ENCODE measurements around the gene KRTAP10-5. TPM values are rescaled to one million over a fixed set of nuclear protein-coding genes. Genes with fewer than 3 reads are reported as not detected.
A peak's percentile ranks its signal among the peaks of the same experiment; 100 is the strongest.
"Not testable (repeated sequence)": the region's sequence is repeated elsewhere in the genome, so short reads cannot be mapped to it uniquely, and the experiment has no call there.

KRTAP10-5 gene
- total and polyA plus RNA-seq, 12 donors = not detected

DNA sequence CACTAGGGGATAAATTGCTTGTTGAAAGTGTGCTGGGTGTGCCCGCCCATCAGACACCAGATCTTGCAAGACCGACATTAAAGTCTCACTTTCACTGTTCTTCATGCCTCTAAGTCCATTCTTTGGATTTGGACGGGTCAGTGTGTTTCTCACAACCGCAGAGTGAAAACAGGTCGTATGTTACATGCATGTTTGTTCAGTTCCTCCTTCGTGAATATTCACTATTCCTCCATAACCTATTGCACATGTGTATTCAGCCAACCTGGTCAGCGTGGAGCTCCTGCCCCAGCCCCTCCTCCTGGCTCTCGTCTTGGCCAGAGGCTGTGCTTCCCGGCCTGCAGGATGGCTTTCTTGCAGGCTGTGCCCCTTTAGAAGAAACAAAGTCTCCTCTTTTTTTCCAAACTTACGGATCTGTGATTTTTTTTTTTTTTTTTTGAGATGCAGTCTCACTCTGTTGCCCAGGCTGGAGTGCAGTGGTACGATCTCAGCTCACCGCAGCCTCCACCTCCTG is 14.1 kb upstream of the KRTAP10-5 start:
- intact Hi-C loops (cut with DNase I) = no loop called here
- Histone ChIP-seq H3K9me3 (replicated peaks in 1 of 3) (no peaks in the 10 kb centered on the region), H3K36me3 (replicated peaks in 1 of 2) (no peaks in the 10 kb centered on the region), H3K27me3 (no peaks in the 10 kb centered on the region), H3K4me3 (no peak overlapping the region), H3K27ac (no peak overlapping the region), H3K4me1 (replicated peaks in 1 of 2) (no peaks in the 10 kb centered on the region)
- WGBS, 4 donors = 74 to 82% (median 76%) methylated on average over 12 of the region's 12 CpGs
- TF ChIP-seq POLR2A (IDR thresholded peaks at IDR 0.05) = no peak
- TF ChIP-seq, protein P1, sequence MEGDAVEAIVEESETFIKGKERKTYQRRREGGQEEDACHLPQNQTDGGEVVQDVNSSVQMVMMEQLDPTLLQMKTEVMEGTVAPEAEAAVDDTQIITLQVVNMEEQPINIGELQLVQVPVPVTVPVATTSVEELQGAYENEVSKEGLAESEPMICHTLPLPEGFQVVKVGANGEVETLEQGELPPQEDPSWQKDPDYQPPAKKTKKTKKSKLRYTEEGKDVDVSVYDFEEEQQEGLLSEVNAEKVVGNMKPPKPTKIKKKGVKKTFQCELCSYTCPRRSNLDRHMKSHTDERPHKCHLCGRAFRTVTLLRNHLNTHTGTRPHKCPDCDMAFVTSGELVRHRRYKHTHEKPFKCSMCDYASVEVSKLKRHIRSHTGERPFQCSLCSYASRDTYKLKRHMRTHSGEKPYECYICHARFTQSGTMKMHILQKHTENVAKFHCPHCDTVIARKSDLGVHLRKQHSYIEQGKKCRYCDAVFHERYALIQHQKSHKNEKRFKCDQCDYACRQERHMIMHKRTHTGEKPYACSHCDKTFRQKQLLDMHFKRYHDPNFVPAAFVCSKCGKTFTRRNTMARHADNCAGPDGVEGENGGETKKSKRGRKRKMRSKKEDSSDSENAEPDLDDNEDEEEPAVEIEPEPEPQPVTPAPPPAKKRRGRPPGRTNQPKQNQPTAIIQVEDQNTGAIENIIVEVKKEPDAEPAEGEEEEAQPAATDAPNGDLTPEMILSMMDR (IDR thresholded peaks at IDR 0.05) = no peak
- no peak for DNase-seq

DNA sequence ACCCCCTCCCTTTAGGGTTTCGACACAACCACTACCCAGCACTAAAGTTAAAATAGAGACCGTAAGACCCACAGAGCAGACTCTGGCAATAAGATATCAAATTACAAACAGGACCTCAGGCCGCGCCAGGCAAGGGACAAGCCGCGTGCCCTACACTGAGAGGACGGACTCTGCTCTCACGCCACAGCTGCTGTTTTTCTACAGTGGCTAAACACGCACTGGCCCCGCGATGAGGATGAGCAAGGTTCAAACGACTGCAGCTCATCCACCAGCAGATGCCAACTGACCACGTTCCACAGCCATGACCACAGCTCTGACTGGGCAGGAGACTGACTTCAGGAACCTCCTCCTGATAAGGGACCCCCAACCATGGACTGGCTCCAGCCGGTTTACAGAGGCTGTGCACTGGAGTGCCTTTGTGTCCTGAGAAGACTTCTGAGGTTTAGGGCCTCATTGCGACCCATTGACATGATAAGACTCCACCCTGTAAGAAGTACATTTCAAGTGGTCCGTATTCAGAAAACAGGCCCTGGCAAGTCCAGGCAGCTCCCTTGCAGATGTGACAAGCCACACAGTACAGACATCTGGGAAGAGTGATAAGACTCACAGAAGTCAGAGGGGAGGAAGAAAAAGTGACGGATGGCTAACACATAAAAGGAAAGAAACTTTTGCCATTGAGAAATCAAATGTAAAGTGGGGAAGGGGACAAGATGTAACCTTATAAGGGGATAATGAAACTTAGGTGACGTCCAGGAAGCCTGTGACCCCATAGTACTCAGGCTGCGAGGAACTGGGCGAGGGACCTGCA is 13.4 kb upstream of the KRTAP10-5 start:
- TF ChIP-seq, protein P1 (IDR thresholded peaks at IDR 0.05) = no peak
- no peak for TF ChIP-seq POLR2A (IDR thresholded peaks at IDR 0.05)

DNA sequence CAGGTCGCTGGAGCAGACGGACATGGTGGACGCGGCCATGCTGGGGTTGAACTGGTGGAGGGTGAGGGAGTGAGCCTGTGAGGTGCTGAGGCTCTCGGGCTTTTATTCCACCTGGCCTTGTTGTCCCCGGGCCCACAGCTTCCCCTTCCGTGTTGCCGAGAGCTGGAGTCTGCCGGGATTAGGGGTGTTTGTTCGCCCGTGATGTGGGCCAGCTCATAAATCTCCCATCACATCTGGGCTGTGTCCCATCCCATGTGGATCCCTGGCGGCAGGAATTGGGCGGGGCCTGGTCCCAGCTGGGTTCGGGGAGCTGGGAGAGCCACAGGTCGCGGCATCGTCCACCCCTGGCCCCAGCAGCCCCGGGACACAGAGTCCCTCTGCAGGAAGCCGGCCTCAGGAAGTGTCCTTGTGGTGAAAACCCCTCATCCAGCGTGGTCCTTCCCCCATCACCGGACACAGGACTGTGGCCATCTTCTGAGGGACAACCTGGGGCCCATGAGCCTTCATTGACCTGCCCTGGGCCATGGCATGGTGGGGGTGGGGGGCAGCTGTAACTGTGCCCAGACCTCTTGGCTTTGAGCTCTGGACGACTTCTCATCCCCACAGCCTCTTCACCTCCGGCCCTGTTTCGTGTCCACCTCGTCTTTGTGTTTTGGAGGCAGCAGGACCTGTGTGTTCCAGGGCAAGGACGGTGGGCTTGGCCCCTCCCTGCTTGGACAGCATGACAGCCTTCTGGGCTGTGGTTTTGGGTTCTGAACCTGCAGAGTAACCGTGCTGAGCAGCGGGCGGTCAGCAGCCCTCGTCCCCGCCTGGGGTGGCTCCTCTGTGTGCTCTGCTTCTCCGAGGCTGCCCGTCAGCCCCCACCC is 12.3 kb upstream of the KRTAP10-5 start, which contains the start of gene KRTAP10-6:
Gene KRTAP10-6, minus strand, starts transcription at position 60 of the 866 bp plus-strand sequence. Its CDS starts 21 bp downstream, at position 39.
- H3K27ac ChIP-seq = no peak within 1 kb of the TSS
- 54 to 63% (median 58%) methylated on average over 21 to 33 of the region's 33 CpGs for WGBS, 4 donors

More for the DNA sequence above, 13.4 kb upstream of the KRTAP10-5 start:
- H3K4me1 ChIP-seq (replicated peaks in 1 of 2) = no peaks in the 10 kb centered on the region
- DNase-seq = peak in 1 of 7 donors; percentile 35
- no peaks in the 10 kb centered on the region for H3K9me3 ChIP-seq (replicated peaks in 1 of 3)
- H3K27ac ChIP-seq = no peak overlapping the region
- intact Hi-C loops (cut with DNase I) = no loop called here
- peaks cover 5% of the 10 kb centered on the region for H3K27me3 ChIP-seq
- H3K36me3 ChIP-seq (replicated peaks in 1 of 2) = no peaks in the 10 kb centered on the region
- H3K4me3 ChIP-seq = no peak overlapping the region
- 51 to 72% (median 57%) methylated on average over 10 to 20 of the region's 20 CpGs for WGBS, 4 donors

DNA sequence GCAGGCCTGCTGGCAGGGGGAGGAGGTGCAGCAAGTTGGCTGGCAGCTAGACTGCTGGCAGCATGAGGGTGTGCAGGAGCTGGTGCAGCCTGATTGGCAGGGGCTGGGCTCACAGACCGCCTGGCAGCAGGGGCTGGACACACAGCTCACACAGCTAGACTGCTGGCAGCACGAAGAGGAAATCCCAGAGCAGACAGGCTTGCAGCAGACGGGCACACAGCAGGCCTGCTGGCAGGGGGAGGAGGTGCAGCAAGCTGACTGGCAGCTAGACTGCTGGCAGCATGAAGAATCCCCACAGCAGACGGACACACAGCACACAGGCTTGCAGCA is 11.4 kb upstream of the KRTAP10-5 start:
- DNase-seq; H3K27ac ChIP-seq; H3K36me3 ChIP-seq (replicated peaks in 1 of 2); H3K27me3 ChIP-seq; H3K4me1 ChIP-seq (replicated peaks in 1 of 2); H3K9me3 ChIP-seq (replicated peaks in 1 of 3); H3K4me3 ChIP-seq; intact Hi-C loops (cut with DNase I): not testable (repeated sequence)
- 40 to 56% methylated on average over 2 to 4 of the region's 4 CpGs; no CpG with 5 or more reads in 2 of the 4 donors for WGBS, 4 donors

More for the DNA sequence above, 12.3 kb upstream of the KRTAP10-5 start, which contains the start of gene KRTAP10-6:
- DNase-seq = peak in 2 of 7 donors; percentile 1 to 37
- intact Hi-C loops (cut with DNase I) = no loop called here
- Histone ChIP-seq H3K36me3 (replicated peaks in 1 of 2) (no peaks in the 10 kb centered on the region), H3K4me3 (no peak within 1 kb of the TSS), H3K9me3 (replicated peaks in 1 of 3) (no peaks in the 10 kb centered on the region), H3K27me3 (peaks cover 5% of the 10 kb centered on the region), H3K4me1 (replicated peaks in 1 of 2) (no peaks in the 10 kb centered on the region)
- no peak for TF ChIP-seq POLR2A (IDR thresholded peaks at IDR 0.05)
- TF ChIP-seq, protein P1 (IDR thresholded peaks at IDR 0.05) = no peak

DNA sequence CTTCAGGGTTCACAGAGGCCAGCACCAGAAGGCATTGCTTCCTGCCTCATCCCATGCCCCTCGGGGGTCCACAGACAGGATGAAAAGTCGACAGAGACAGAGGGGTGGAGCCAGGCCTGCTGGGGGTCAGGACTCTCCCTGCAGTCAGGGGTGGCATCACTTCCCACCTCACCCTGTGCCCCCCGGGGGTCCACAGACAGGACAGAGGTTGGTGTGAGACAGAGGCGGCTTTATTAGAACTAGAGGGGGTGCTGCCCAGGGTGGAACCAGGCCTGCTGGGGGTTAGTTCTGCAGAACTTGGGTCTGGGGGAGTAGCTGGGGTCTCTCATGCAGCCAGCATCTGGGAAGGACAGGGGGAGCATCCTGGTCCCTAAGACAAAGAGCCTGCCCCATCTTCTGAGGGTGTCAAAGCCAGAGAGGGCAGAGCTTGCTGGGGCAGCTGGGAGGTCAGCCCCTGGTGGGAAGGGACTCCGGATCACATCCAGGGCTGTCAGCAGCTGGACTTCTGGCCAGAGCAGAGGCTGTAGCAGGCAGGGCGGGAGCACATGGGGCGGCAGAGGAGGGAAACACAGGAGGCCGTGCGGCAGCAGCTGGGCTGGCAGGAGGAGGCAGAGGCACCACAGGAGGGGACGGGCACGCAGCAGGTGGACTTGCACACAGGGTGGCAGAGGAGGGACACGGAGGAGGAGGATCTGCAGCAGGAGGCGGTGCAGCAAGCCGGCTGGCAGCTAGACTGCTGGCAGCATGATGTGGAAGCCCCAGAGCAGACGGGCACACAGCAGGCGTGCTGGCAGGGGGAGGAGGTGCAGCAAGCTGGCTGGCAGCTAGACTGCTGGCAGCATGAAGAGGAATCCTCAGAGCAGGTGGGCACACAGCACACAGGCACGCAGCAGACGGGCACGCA is 10.7 kb upstream of the KRTAP10-5 start:
- WGBS, 4 donors = 53 to 74% (median 65%) methylated on average over 7 to 18 of the region's 19 CpGs
- H3K27ac ChIP-seq; H3K4me3 ChIP-seq; H3K9me3 ChIP-seq (replicated peaks in 1 of 3); H3K36me3 ChIP-seq (replicated peaks in 1 of 2); H3K4me1 ChIP-seq (replicated peaks in 1 of 2); H3K27me3 ChIP-seq; intact Hi-C loops (cut with DNase I): not testable (repeated sequence)
- DNase-seq = peak in 2 of 7 donors; percentile 4 to 20

Measured in adrenal gland (tissue), 12 donors.